GM18951 (cell line): ENCODE measurements around the gene RASA2.
"Not testable (repeated sequence)": the region's sequence is repeated elsewhere in the genome, so short reads cannot be mapped to it uniquely, and the experiment has no call there.

Experiments used
- POLR2A ChIP-seq: IDR thresholded peaks from 4 replicates; pipeline ENCODE4 v1.6.1; 2011; ENCODE audit warnings: mild to moderate bottlenecking; ENCODE audit not compliant: insufficient read length, insufficient read depth; ENCODE audit errors: extremely low read depth
- in situ Hi-C: fragments of 300-500 bp; cut with MboI; formaldehyde crosslinking; loops from one replicate; pipeline ENCODE4 v1.12.0; 2022; ENCODE audit warnings: low sequenced_read_pairs, mixed read lengths, inconsistent platforms; ENCODE audit not compliant: unreplicated experiment

The RASA2 gene

GRCh38 chr3:141489203-141489602 lies 2.4 kb downstream of the RASA2 start:
- in situ Hi-C loops, result no loop called here
- no peak for TF ChIP-seq POLR2A

- in situ Hi-C loops, result no loop called here
Measured at GRCh38 chr3:141491081-141491480, 4.3 kb downstream of the RASA2 start.

GRCh38 chr3:141491929-141492328 lies 5.1 kb downstream of the RASA2 start:
- in situ Hi-C loops, result no loop called here
- TF ChIP-seq POLR2A, result no peak

More at GRCh38 chr3:141491081-141491480, 4.3 kb downstream of the RASA2 start:
- no peak for TF ChIP-seq POLR2A

GRCh38 chr3:141493184-141493583 lies 6.4 kb downstream of the RASA2 start:
- TF ChIP-seq POLR2A, result no peak
- in situ Hi-C loops, result no loop called here

- in situ Hi-C loops, result not testable (repeated sequence)
Measured at GRCh38 chr3:141497589-141497988, 10.8 kb downstream of the RASA2 start.

GRCh38 chr3:141498598-141499223 lies 11.9 kb downstream of the RASA2 start:
- no peak for TF ChIP-seq POLR2A
- in situ Hi-C loops, result no loop called here

GRCh38 chr3:141499284-141499683 lies 12.5 kb downstream of the RASA2 start:
- no peak for TF ChIP-seq POLR2A
- in situ Hi-C loops, result no loop called here

GRCh38 chr3:141499965-141500364 lies 13.1 kb downstream of the RASA2 start:
- in situ Hi-C loops, result no loop called here
- TF ChIP-seq POLR2A, result no peak

GRCh38 chr3:141500397-141500796 lies 13.6 kb downstream of the RASA2 start:
- in situ Hi-C loops, result no loop called here
- TF ChIP-seq POLR2A, result no peak

GRCh38 chr3:141505166-141505565 lies 18.3 kb downstream of the RASA2 start:
- no peak for TF ChIP-seq POLR2A
- in situ Hi-C loops, result no loop called here

GRCh38 chr3:141506071-141506470 lies 19.2 kb downstream of the RASA2 start:
- in situ Hi-C loops, result no loop called here
- no peak for TF ChIP-seq POLR2A

GRCh38 chr3:141507392-141508066 lies 20.7 kb downstream of the RASA2 start:
- TF ChIP-seq POLR2A, result no peak
- in situ Hi-C loops, result no loop called here

GRCh38 chr3:141508067-141508436 lies 21.2 kb downstream of the RASA2 start:
- in situ Hi-C loops, result no loop called here
- no peak for TF ChIP-seq POLR2A

- TF ChIP-seq POLR2A, result no peak
- in situ Hi-C loops, result no loop called here
Measured at GRCh38 chr3:141511361-141511760, 24.5 kb downstream of the RASA2 start.

GRCh38 chr3:141514382-141514781 lies 27.6 kb downstream of the RASA2 start:
- TF ChIP-seq POLR2A, result no peak
- in situ Hi-C loops, result no loop called here

GRCh38 chr3:141519587-141519986 lies 32.8 kb downstream of the RASA2 start:
- in situ Hi-C loops, result no loop called here

More at GRCh38 chr3:141519587-141519986, 32.8 kb downstream of the RASA2 start:
- TF ChIP-seq POLR2A, result no peak
